Activated T-helper 1 cell treated with anti-CD3 and anti-CD28 coated beads, Interleukin-12 subunit alpha, Interleukin-12 subunit beta, Interleukin-2, Interleukin-4 antibody, amounts not matched to agents 30 ng/mL and 10 ng/mL and 1 ng/mL, durations not matched to agents 14 hours and 24 hours and 36 hours (primary cell): ENCODE results near the gene TIPRL. TPM values are rescaled to one million over a fixed set of nuclear protein-coding genes. Genes with fewer than 3 reads are reported as not detected.

ENCODE experiments used
- DNase-seq: peaks from one replicate; pipeline ENCODE4 v3.0.0; 2021; ENCODE audit warnings: low spot score
- H3K27ac Mint-ChIP-seq: one replicate; pipeline ENCODE4 v1.8.0; 2021; ENCODE audit warnings: mild to moderate bottlenecking, mixed read lengths
- H3K27me3 Mint-ChIP-seq: one replicate; pipeline ENCODE4 v1.8.0; 2022; ENCODE audit warnings: mild to moderate bottlenecking, moderate library complexity, mixed read lengths; ENCODE audit not compliant: insufficient read depth
- H3K36me3 Mint-ChIP-seq: one replicate; pipeline ENCODE4 v1.8.0; 2021; ENCODE audit warnings: low read depth, mixed read lengths
- H3K4me1 Mint-ChIP-seq: one replicate; pipeline ENCODE4 v1.8.0; 2021; ENCODE audit warnings: low read depth, mixed read lengths
- H3K4me3 Mint-ChIP-seq: one replicate; pipeline ENCODE4 v1.8.0; 2021; ENCODE audit warnings: mild to moderate bottlenecking, moderate library complexity, mixed read lengths
- H3K9me3 Mint-ChIP-seq: one replicate; pipeline ENCODE4 v1.8.0; 2021; ENCODE audit warnings: mixed read lengths
- intact Hi-C: fragments of 100-400 bp; cut with micrococcal nuclease; formaldehyde crosslinking; loops from one replicate; pipeline ENCODE4 v1.15.1; 2024
- total RNA-seq: library from RNA; stranded (reverse); gene quantifications from 2 replicates; pipeline ENCODE4 v1.2.3, GENCODE V29; 2022

TIPRL gene
- total RNA-seq, result 42.8 and 45.7 TPM in 2 replicates

DNA sequence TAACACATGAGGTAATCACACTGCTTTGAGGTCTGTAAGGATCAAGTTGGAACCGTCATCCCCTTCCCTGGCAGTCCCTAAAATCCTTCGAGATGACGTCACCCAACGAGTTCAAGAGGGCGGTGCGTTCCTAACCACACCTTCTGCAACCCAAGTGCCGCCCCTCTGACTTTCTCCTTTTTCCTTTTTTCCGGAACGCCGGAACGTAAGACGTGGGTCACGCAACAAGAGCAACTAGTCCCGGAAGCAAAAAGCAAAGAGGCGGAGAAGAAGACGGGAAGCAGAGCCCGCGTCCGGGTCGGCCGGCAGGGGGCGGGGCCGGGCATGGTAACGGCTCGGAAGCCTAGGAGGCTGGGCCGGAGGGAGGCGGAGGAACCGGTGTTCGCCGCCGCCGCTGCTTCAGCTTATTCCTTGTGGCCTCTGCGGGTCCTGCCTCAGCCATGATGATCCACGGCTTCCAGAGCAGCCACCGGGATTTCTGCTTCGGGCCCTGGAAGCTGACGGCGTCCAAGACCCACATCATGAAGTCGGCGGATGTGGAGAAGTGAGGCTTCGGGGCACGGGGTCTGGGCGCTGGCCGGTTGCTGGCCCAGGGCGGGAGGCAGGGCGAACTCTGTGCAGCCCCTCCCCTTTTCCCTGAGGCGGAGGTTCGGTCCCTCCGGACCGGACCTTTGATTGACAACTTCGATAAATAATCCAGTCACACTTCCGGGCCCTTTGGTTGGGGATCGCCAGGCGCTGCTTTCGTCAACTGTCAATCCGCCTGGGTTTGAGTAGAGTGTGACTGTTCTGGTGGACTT is at the start of gene TIPRL:
Gene TIPRL, plus strand, starts transcription at position 325 of the 800 bp plus-strand sequence. Its CDS starts 116 bp downstream, at position 441.
- Mint-ChIP-seq H3K4me3 (no peak within 1 kb of the TSS), H3K27ac (no peak within 1 kb of the TSS), H3K9me3 (no peaks in the 10 kb centered on the region), H3K4me1 (no peaks in the 10 kb centered on the region), H3K27me3 (no peaks in the 10 kb centered on the region), H3K36me3 (peaks cover 2% of the 10 kb centered on the region)
- intact Hi-C loops, result loop anchor here (1.0 to 5.0 kb wide), 9 partner anchors 41 to 1518 kb away; partner anchors contain the start of gene DCAF6
- peak; percentile 95 for DNase-seq

- Mint-ChIP-seq H3K27me3 (peaks cover 43% of the 10 kb centered on the region), H3K4me3 (no peak overlapping the region), H3K4me1 (peaks cover 1% of the 10 kb centered on the region), H3K27ac (no peak overlapping the region), H3K9me3 (peaks cover 3% of the 10 kb centered on the region), H3K36me3 (no peaks in the 10 kb centered on the region)
- no peak for DNase-seq
- intact Hi-C loops, result no loop called here
These were observed 48.8 kb upstream of the TIPRL start for GRCh38 chr1:168129933-168130332.

DNA sequence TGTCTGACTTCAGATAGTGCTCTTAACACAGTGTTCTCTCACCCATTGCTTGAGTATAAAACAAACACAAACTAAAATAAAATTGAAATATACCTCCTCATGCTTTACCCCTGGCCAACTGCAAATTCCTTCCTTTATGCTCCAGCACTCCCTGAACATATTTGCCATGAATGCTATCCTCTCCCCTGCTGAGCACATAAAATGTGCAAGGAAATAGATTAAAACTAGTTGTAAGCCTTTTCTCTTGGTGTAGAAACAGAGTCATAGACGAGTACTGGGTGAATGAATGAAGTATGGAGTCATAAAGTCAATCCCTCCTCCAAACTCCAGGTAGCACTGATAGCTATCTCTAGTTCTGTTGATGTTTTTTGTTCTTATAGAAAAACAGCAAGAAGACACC is 44.6 kb upstream of the TIPRL start:
- Mint-ChIP-seq H3K36me3 (peaks cover 4% of the 10 kb centered on the region), H3K27me3 (peaks cover 58% of the 10 kb centered on the region), H3K9me3 (no peaks in the 10 kb centered on the region), H3K4me3 (no peak overlapping the region), H3K4me1 (peaks cover 26% of the 10 kb centered on the region), H3K27ac (no peak overlapping the region)
- no peak for DNase-seq
- intact Hi-C loops, result no loop called here

DNA sequence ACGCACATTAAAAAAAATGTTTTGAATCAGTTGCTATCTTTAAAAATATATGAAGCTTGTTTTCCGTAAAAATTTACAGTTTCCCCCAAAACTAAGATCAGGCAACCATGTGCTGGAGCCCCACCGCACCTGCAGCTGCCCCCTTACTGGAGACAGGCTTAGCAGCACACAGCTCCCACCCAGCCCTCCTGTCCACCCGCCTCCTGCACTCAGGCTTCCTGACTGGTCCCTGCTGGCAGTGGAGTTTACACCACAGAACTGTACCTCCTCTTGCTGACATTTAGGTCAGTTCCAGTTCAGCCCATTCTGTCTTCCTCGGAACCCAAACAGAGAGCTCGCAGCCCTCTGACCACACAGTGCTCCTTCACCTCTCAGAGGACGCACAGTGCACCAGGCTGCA is 44.1 kb upstream of the TIPRL start:
- intact Hi-C loops, result loop anchor here (5.0 kb wide), 2 partner anchors 93 to 197 kb away; partner anchors contain the start of genes DCAF6, MPC2 and SFT2D2
- peaks cover 61% of the 10 kb centered on the region for H3K27me3 Mint-ChIP-seq
- H3K9me3 Mint-ChIP-seq, result no peaks in the 10 kb centered on the region
- no peak for DNase-seq
- peaks cover 26% of the 10 kb centered on the region for H3K4me1 Mint-ChIP-seq
- no peak overlapping the region for H3K27ac Mint-ChIP-seq
- peak overlapping the region; percentile 35 for H3K4me3 Mint-ChIP-seq
- H3K36me3 Mint-ChIP-seq, result peaks cover 4% of the 10 kb centered on the region

DNA sequence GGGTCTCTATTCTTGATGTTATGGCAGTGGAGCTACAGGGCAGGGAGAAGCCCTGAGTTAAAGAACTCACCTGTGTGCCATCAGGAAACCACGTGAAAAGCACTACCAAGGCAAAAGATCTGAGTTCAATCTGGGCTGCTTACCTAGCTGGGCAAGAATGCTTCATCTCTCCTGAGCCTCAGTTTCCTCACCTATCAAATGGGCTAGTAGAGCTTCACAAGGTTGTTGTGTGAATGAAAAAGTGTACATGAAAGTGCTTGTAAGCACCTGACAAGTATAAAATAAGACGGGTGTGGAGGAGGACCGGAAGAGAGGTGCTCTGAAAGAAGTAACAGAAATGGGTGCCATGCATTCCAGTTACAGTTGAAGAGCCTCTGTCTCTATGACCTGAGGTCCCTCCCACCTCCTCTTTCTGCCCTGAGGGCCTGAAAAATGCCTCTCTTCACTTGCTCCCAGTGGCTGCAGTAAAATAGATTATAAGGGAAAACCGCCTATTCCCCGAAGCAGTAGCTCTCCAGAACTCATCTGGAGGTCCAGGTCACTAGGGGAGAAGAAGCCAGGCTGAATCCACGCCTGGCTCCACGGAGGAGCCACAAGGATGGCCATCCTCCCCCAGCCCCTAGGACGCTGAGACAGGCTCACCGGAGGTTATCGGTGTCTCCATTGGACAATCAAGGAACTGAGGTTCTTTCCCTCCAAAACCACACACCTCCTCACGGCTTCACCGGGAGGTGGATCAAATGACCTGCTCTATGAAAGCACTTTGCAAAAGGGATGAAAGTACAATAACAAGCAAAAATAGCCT is 43.4 kb upstream of the TIPRL start:
- H3K27me3 Mint-ChIP-seq, result peaks cover 55% of the 10 kb centered on the region
- H3K27ac Mint-ChIP-seq, result no peak overlapping the region
- DNase-seq, result no peak
- peaks cover 4% of the 10 kb centered on the region for H3K36me3 Mint-ChIP-seq
- intact Hi-C loops, result loop anchor here (5.0 kb wide), 2 partner anchors 92 to 198 kb away; partner anchors contain the start of genes DCAF6, MPC2 and SFT2D2
- peaks cover 26% of the 10 kb centered on the region for H3K4me1 Mint-ChIP-seq
- no peaks in the 10 kb centered on the region for H3K9me3 Mint-ChIP-seq
- peak overlapping the region; percentile 79 for H3K4me3 Mint-ChIP-seq

GRCh38 chr1:168135921-168136708 is 42.6 kb upstream of the TIPRL start:
- Mint-ChIP-seq H3K36me3 (peaks cover 4% of the 10 kb centered on the region), H3K27ac (no peak overlapping the region), H3K4me1 (peaks cover 26% of the 10 kb centered on the region), H3K27me3 (peaks cover 54% of the 10 kb centered on the region), H3K9me3 (no peaks in the 10 kb centered on the region), H3K4me3 (peak overlapping the region; percentile 79)
- DNase-seq, result no peak
- intact Hi-C loops, result loop anchor here (5.0 kb wide), 2 partner anchors 91 to 199 kb away; partner anchors contain the start of genes DCAF6, MPC2 and SFT2D2

GRCh38 chr1:168136709-168137514 is 41.9 kb upstream of the TIPRL start, which contains the start of gene GPR161:
Gene GPR161 (minus strand): TSS chr1:168136930. CDS start chr1:168104850, 32,080 bp downstream.
- H3K27me3 Mint-ChIP-seq, result peaks cover 53% of the 10 kb centered on the region
- H3K27ac Mint-ChIP-seq, result peak within 1 kb of the TSS; percentile 71
- H3K4me3 Mint-ChIP-seq, result peak within 1 kb of the TSS; percentile 85
- intact Hi-C loops, result loop anchor here (5.0 kb wide), 2 partner anchors 90 to 200 kb away; partner anchors contain the start of genes DCAF6, MPC2 and SFT2D2
- DNase-seq, result no peak
- H3K4me1 Mint-ChIP-seq, result peaks cover 26% of the 10 kb centered on the region
- H3K36me3 Mint-ChIP-seq, result peaks cover 4% of the 10 kb centered on the region
- no peaks in the 10 kb centered on the region for H3K9me3 Mint-ChIP-seq

GRCh38 chr1:168137515-168137821 is 41.3 kb upstream of the TIPRL start:
- DNase-seq, result no peak
- H3K4me1 Mint-ChIP-seq, result peaks cover 26% of the 10 kb centered on the region
- H3K4me3 Mint-ChIP-seq, result peak overlapping the region; percentile 85
- intact Hi-C loops, result loop anchor here (5.0 kb wide), 2 partner anchors 90 to 200 kb away; partner anchors contain the start of genes DCAF6, MPC2 and SFT2D2
- peak overlapping the region; percentile 71 for H3K27ac Mint-ChIP-seq
- peaks cover 4% of the 10 kb centered on the region for H3K36me3 Mint-ChIP-seq
- H3K27me3 Mint-ChIP-seq, result peaks cover 55% of the 10 kb centered on the region
- H3K9me3 Mint-ChIP-seq, result no peaks in the 10 kb centered on the region

GRCh38 chr1:168138134-168138533 is 40.6 kb upstream of the TIPRL start:
- intact Hi-C loops, result loop anchor here (1.0 to 5.0 kb wide), 3 partner anchors 41 to 201 kb away; partner anchors contain the start of genes DCAF6, MPC2 and SFT2D2
- H3K36me3 Mint-ChIP-seq, result peaks cover 4% of the 10 kb centered on the region
- DNase-seq, result no peak
- H3K27ac Mint-ChIP-seq, result no peak overlapping the region
- H3K9me3 Mint-ChIP-seq, result no peaks in the 10 kb centered on the region
- peak overlapping the region; percentile 85 for H3K4me3 Mint-ChIP-seq
- H3K4me1 Mint-ChIP-seq, result peaks cover 26% of the 10 kb centered on the region
- peaks cover 50% of the 10 kb centered on the region for H3K27me3 Mint-ChIP-seq

DNA sequence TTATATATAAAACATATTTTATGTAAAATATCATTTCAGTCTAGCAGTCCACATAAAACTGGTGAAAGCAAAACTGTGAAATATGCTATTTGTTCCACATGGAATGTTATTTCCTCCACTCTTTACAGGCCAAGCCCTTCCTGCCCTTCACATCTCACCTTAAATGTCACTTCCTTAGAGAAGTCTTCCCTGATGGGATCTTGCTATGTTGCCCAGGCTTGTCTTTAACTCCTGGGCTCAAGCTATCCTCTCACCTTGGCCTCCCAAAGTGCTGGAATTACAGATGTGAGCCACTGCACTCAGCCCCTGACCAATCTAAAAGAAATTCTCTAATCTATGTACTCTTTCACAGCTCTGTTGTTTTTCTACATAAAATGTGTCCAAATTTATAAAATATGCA is 39.7 kb upstream of the TIPRL start:
- H3K36me3 Mint-ChIP-seq, result peaks cover 4% of the 10 kb centered on the region
- peaks cover 26% of the 10 kb centered on the region for H3K4me1 Mint-ChIP-seq
- H3K4me3 Mint-ChIP-seq, result no peak overlapping the region
- H3K9me3 Mint-ChIP-seq, result no peaks in the 10 kb centered on the region
- intact Hi-C loops, result loop anchor here (5.0 kb wide), 2 partner anchors 88 to 202 kb away; partner anchors contain the start of genes DCAF6, MPC2 and SFT2D2
- H3K27ac Mint-ChIP-seq, result no peak overlapping the region
- H3K27me3 Mint-ChIP-seq, result peaks cover 47% of the 10 kb centered on the region
- no peak for DNase-seq

DNA sequence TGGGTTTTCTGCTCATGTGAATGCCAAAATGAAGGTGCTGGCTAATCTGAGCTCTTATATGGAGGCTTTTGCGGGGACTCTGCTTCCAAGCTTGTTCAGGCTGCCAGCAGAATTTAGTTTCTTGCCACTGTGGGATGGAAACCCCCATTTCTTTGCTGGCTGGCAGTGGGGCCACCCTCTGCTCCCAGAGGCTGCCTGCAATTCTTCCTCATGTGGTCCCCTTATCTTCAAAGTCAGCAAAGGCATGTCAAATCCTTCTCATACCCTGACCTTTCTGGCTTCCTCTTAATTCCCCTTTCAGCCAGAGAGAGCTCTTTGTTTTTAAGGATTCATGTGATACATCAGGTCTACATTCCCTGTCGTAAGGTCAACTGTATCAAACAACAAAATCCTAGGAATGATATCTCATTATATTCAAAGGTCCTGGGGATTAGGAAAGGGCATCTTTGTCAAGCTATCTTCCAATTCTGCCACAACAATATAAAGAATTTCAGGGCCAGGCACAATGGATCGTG is 36.8 kb upstream of the TIPRL start:
- intact Hi-C loops, result no loop called here
- H3K4me1 Mint-ChIP-seq, result peaks cover 24% of the 10 kb centered on the region
- no peaks in the 10 kb centered on the region for H3K9me3 Mint-ChIP-seq
- H3K27ac Mint-ChIP-seq, result no peak overlapping the region
- DNase-seq, result no peak
- H3K4me3 Mint-ChIP-seq, result no peak overlapping the region
- H3K36me3 Mint-ChIP-seq, result peaks cover 4% of the 10 kb centered on the region
- H3K27me3 Mint-ChIP-seq, result peaks cover 30% of the 10 kb centered on the region
